ENCODE results near the gene AMDHD2.

The AMDHD2 gene

GRCh38 chr16:2518823-2519710, 1.1 kb upstream of the AMDHD2 start:
- DNase-seq (ENCODE audit: low read depth, low spot score) = no peak
- Histone ChIP-seq H3K4me3 (ENCODE audit: low read length) (no peak overlapping the region), H3K27ac (ENCODE audit: low read length) (no peak overlapping the region), H3K36me3 (ENCODE audit: control insufficient read depth, insufficient read depth, low read length) (no peaks in the 10 kb centered on the region), H3K4me1 (ENCODE audit: control insufficient read depth, insufficient read depth, low read length) (peaks cover 5% of the 10 kb centered on the region; the same call in 1 of the 2 replicates), H3K27me3 (ENCODE audit: control insufficient read depth, insufficient read depth, low read length) (no peaks in the 10 kb centered on the region), H3K9me3 (ENCODE audit: control insufficient read depth, insufficient read depth, low read length) (no peaks in the 10 kb centered on the region)
- WGBS (ENCODE audit: insufficient coverage, insufficient read length) = no CpG with 5 or more reads among the region's 39 CpGs

- 0 out of 2 replicates have a peak, but pooled peaks cover 5% of the 10 kb centered on the region for H3K4me1 ChIP-seq (ENCODE audit: control insufficient read depth, insufficient read depth, low read length)
- no peak for DNase-seq (ENCODE audit: low read depth, low spot score)
These were observed 475 bp upstream of the AMDHD2 start for GRCh38 chr16:2519711-2520080.

DNA sequence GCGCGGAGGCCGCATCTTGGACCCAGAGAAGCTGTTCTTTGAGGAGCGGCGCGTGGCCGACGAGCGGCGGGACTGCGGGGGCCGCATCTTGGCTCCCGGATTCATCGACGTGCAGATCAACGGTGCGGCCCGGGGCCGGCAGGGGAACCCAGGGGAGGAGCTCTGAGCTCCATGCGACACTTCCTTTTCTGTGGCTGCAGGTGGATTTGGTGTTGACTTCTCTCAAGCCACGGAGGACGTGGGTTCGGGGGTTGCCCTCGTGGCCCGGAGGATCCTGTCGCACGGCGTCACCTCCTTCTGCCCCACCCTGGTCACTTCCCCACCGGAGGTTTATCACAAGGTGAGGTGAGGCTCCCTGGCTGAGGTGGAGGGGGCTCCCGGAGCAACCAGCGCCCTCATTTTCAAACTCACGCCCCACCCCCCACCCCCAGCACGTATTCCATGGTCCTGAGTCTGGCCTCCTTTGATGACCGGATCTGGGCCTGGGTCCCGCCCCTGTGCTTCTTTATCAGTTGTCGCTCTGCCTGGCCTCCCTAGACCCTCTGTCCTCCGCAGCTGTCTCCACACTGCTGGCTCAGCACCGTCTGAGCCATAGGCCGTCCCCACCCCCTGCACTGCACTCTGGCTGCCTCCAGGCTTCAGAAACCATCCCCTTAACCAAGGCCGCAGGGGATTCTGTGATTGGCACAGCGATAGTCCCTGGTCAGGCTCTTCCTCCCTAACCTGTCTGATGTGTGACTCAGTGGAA, 787 bp downstream of the AMDHD2 start:
- H3K27me3 ChIP-seq (ENCODE audit: control insufficient read depth, insufficient read depth, low read length) = no peaks in the 10 kb centered on the region
- H3K27ac ChIP-seq (ENCODE audit: low read length) = no peak overlapping the region
- H3K36me3 ChIP-seq (ENCODE audit: control insufficient read depth, insufficient read depth, low read length) = peaks cover under 1% of the 10 kb centered on the region; the same call in 1 of the 2 replicates
- H3K9me3 ChIP-seq (ENCODE audit: control insufficient read depth, insufficient read depth, low read length) = no peaks in the 10 kb centered on the region
- H3K4me3 ChIP-seq (ENCODE audit: low read length) = peak overlapping the region; percentile 67
- WGBS (ENCODE audit: insufficient coverage, insufficient read length) = no CpG with 5 or more reads among the region's 41 CpGs
- 0 out of 2 replicates have a peak, but pooled peaks cover 1% of the 10 kb centered on the region for H3K4me1 ChIP-seq (ENCODE audit: control insufficient read depth, insufficient read depth, low read length)
- DNase-seq (ENCODE audit: low read depth, low spot score) = no peak

More at GRCh38 chr16:2519711-2520080, 475 bp upstream of the AMDHD2 start:
- H3K27me3 ChIP-seq (ENCODE audit: control insufficient read depth, insufficient read depth, low read length) = no peaks in the 10 kb centered on the region
- no peaks in the 10 kb centered on the region for H3K36me3 ChIP-seq (ENCODE audit: control insufficient read depth, insufficient read depth, low read length)
- WGBS (ENCODE audit: insufficient coverage, insufficient read length) = no CpG with 5 or more reads among the region's 22 CpGs
- no peak overlapping the region; the same call in 1 of the 2 replicates for H3K4me3 ChIP-seq (ENCODE audit: low read length)
- H3K27ac ChIP-seq (ENCODE audit: low read length) = no peak overlapping the region
- H3K9me3 ChIP-seq (ENCODE audit: control insufficient read depth, insufficient read depth, low read length) = no peaks in the 10 kb centered on the region

DNA sequence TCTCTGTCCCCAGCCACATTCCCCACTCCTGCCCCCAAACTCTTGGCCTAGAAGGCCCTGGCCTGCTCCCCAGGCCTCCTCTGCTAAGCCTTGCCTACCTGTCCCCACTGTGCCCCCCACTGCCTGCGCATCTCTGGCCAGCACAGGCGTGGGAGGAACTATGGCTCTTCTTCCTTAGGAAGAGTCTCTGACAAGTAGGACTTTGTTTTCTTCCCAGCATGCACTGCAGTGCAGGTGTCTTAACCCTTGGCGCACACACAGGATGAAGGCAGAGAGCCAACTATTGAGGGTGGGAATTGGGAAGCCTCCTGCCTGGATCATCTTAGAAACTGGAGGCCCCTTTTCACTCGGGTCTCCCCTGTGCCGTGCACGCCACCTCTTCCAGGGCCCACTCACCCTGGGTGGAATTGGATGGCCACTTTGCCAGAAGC, 3.6 kb downstream of the AMDHD2 start:
- H3K27me3 ChIP-seq (ENCODE audit: control insufficient read depth, insufficient read depth, low read length) = no peaks in the 10 kb centered on the region
- no peak overlapping the region for H3K4me3 ChIP-seq (ENCODE audit: low read length)
- H3K9me3 ChIP-seq (ENCODE audit: control insufficient read depth, insufficient read depth, low read length) = no peaks in the 10 kb centered on the region
- H3K4me1 ChIP-seq (ENCODE audit: control insufficient read depth, insufficient read depth, low read length) = 0 out of 2 replicates have a peak, but pooled peaks cover 1% of the 10 kb centered on the region
- no CpG with 5 or more reads among the region's 6 CpGs for WGBS (ENCODE audit: insufficient coverage, insufficient read length)
- peaks cover 18% of the 10 kb centered on the region for H3K36me3 ChIP-seq (ENCODE audit: control insufficient read depth, insufficient read depth, low read length)
- no peak overlapping the region for H3K27ac ChIP-seq (ENCODE audit: low read length)
- no peak for DNase-seq (ENCODE audit: low read depth, low spot score)

GRCh38 chr16:2524339-2524938, 4.3 kb downstream of the AMDHD2 start:
- H3K27me3 ChIP-seq (ENCODE audit: control insufficient read depth, insufficient read depth, low read length) = no peaks in the 10 kb centered on the region
- no CpG with 5 or more reads among the region's 9 CpGs for WGBS (ENCODE audit: insufficient coverage, insufficient read length)
- H3K27ac ChIP-seq (ENCODE audit: low read length) = no peak overlapping the region
- peaks cover 22% of the 10 kb centered on the region for H3K36me3 ChIP-seq (ENCODE audit: control insufficient read depth, insufficient read depth, low read length)
- H3K4me3 ChIP-seq (ENCODE audit: low read length) = no peak overlapping the region
- H3K9me3 ChIP-seq (ENCODE audit: control insufficient read depth, insufficient read depth, low read length) = no peaks in the 10 kb centered on the region
- DNase-seq (ENCODE audit: low read depth, low spot score) = no peak
- H3K4me1 ChIP-seq (ENCODE audit: control insufficient read depth, insufficient read depth, low read length) = 0 out of 2 replicates have a peak, but pooled peaks cover 1% of the 10 kb centered on the region

- Histone ChIP-seq H3K4me1 (ENCODE audit: control insufficient read depth, insufficient read depth, low read length) (peaks cover 3% of the 10 kb centered on the region; the same call in 1 of the 2 replicates), H3K27me3 (ENCODE audit: control insufficient read depth, insufficient read depth, low read length) (no peaks in the 10 kb centered on the region), H3K4me3 (ENCODE audit: low read length) (no peak overlapping the region), H3K27ac (ENCODE audit: low read length) (no peak overlapping the region), H3K9me3 (ENCODE audit: control insufficient read depth, insufficient read depth, low read length) (no peaks in the 10 kb centered on the region), H3K36me3 (ENCODE audit: control insufficient read depth, insufficient read depth, low read length) (peaks cover 22% of the 10 kb centered on the region)
- no peak for DNase-seq (ENCODE audit: low read depth, low spot score)
- no CpG with 5 or more reads among the region's 8 CpGs for WGBS (ENCODE audit: insufficient coverage, insufficient read length)
These were observed 6.0 kb downstream of the AMDHD2 start for GRCh38 chr16:2526135-2526534.

GRCh38 chr16:2527071-2527783, 7.1 kb downstream of the AMDHD2 start:
- H3K4me1 ChIP-seq (ENCODE audit: control insufficient read depth, insufficient read depth, low read length) = peaks cover 3% of the 10 kb centered on the region
- H3K36me3 ChIP-seq (ENCODE audit: control insufficient read depth, insufficient read depth, low read length) = peaks cover 22% of the 10 kb centered on the region
- H3K27ac ChIP-seq (ENCODE audit: low read length) = no peak overlapping the region
- no peaks in the 10 kb centered on the region for H3K27me3 ChIP-seq (ENCODE audit: control insufficient read depth, insufficient read depth, low read length)
- H3K4me3 ChIP-seq (ENCODE audit: low read length) = no peak overlapping the region
- no peaks in the 10 kb centered on the region for H3K9me3 ChIP-seq (ENCODE audit: control insufficient read depth, insufficient read depth, low read length)
- WGBS (ENCODE audit: insufficient coverage, insufficient read length) = no CpG with 5 or more reads among the region's 12 CpGs
- DNase-seq (ENCODE audit: low read depth, low spot score) = no peak

GRCh38 chr16:2527784-2528100, 7.6 kb downstream of the AMDHD2 start:
- peaks cover 22% of the 10 kb centered on the region for H3K36me3 ChIP-seq (ENCODE audit: control insufficient read depth, insufficient read depth, low read length)

GRCh38 chr16:2528161-2529060, 8.2 kb downstream of the AMDHD2 start:
- Histone ChIP-seq H3K27me3 (ENCODE audit: control insufficient read depth, insufficient read depth, low read length) (no peaks in the 10 kb centered on the region), H3K36me3 (ENCODE audit: control insufficient read depth, insufficient read depth, low read length) (peaks cover 22% of the 10 kb centered on the region), H3K4me3 (ENCODE audit: low read length) (no peak overlapping the region), H3K9me3 (ENCODE audit: control insufficient read depth, insufficient read depth, low read length) (no peaks in the 10 kb centered on the region), H3K4me1 (ENCODE audit: control insufficient read depth, insufficient read depth, low read length) (peaks cover 3% of the 10 kb centered on the region), H3K27ac (ENCODE audit: low read length) (no peak overlapping the region)
- WGBS (ENCODE audit: insufficient coverage, insufficient read length) = no CpG with 5 or more reads among the region's 36 CpGs
- DNase-seq (ENCODE audit: low read depth, low spot score) = no peak

More at GRCh38 chr16:2527784-2528100, 7.6 kb downstream of the AMDHD2 start:
- Histone ChIP-seq H3K27me3 (ENCODE audit: control insufficient read depth, insufficient read depth, low read length) (no peaks in the 10 kb centered on the region), H3K9me3 (ENCODE audit: control insufficient read depth, insufficient read depth, low read length) (no peaks in the 10 kb centered on the region), H3K27ac (ENCODE audit: low read length) (no peak overlapping the region), H3K4me1 (ENCODE audit: control insufficient read depth, insufficient read depth, low read length) (peaks cover 3% of the 10 kb centered on the region), H3K4me3 (ENCODE audit: low read length) (no peak overlapping the region)
- DNase-seq (ENCODE audit: low read depth, low spot score) = no peak
- no CpG with 5 or more reads among the region's 24 CpGs for WGBS (ENCODE audit: insufficient coverage, insufficient read length)
